A549 (cell line): ENCODE measurements around the gene TTLL13. TPM values are rescaled to one million over a fixed set of nuclear protein-coding genes. Genes with fewer than 3 reads are reported as not detected.

Experiments used
- ATAC-seq, 2 experiments: fragments of 200-7000 bp in 1 of 2; fragments of >200 bp in 1 of 2; cut with Nextera tagmentation in 1 of 2; cut with Tn5 transposase in 1 of 2; 3 replicates each; pipeline versions ENCODE4 v1.8.0 to v1.9.1; 2018 to 2020; ENCODE audit warnings: mild to moderate bottlenecking in 1 of 2, moderate library complexity in 1 of 2
- CTCF ChIA-PET: fragments of 300-600 bp; sonication (Branson Sonifier 250); formaldehyde crosslinking; extraction: SDS; loops from one replicate; lab custom pipeline; 2021; ENCODE audit warnings: antibody characterized with exemption, inconsistent platforms; lab: Yijun Ruan, JAX
- POLR2A ChIA-PET: fragments of 350-600 bp; formaldehyde crosslinking; extraction: SDS; loops from one replicate; lab custom pipeline; 2021; ENCODE audit warnings: antibody characterized with exemption, inconsistent platforms; lab: Yijun Ruan, JAX
- DNase-seq, 2 experiments: peaks; one replicate each; pipeline versions ENCODE4 v3.0.0 to v3.0.0-alpha.2; 2011 to 2016; ENCODE audit warnings: low read depth in 1 of 2, low spot score in 1 of 2
- FAIRE-seq: peaks from 2 replicates; lab custom pipeline; 2011; peaks lifted over from hg19 to GRCh38; lab: Jason Lieb, UNC
- H3K27ac ChIP-seq, 2 experiments: fragments of >200 bp; sonication (Bioruptor Twin); formaldehyde crosslinking; 3 replicates each; pipeline ENCODE4 v1.5.1; 2016 to 2017
- H3K4me1 ChIP-seq: fragments of >200 bp; sonication (Bioruptor Twin); formaldehyde crosslinking; 3 replicates; pipeline ENCODE4 v1.6.1; 2016
- H3K4me2 ChIP-seq: fragments of >200 bp; sonication (Bioruptor Twin); formaldehyde crosslinking; 3 replicates; pipeline ENCODE4 v1.6.1; 2016
- H3K4me3 ChIP-seq: fragments of >200 bp; sonication (Bioruptor Twin); formaldehyde crosslinking; 3 replicates; pipeline ENCODE4 v1.5.1; 2016
- H3K9me3 ChIP-seq: fragments of >200 bp; sonication (Bioruptor Twin); formaldehyde crosslinking; 3 replicates; pipeline ENCODE4 v1.6.1; 2016
- BCL3 ChIP-seq: fragments of >200 bp; sonication (Bioruptor Twin); formaldehyde crosslinking; IDR thresholded peaks from 3 replicates; pipeline ENCODE4 v1.6.1; 2016
- CBX2 ChIP-seq: fragments of 200-600 bp; sonication (generic); IDR thresholded peaks from 2 replicates; pipeline ENCODE4 v1.6.1; 2016; ENCODE audit warnings: low read depth, mild to moderate bottlenecking, borderline replicate concordance
- CEBPB ChIP-seq, 2 experiments: fragments of >200 bp in 1 of 2; sonication (Bioruptor Twin) in 1 of 2; formaldehyde crosslinking in 1 of 2; IDR thresholded peaks; 2 replicates each; pipeline ENCODE4 v1.6.1; 2012 to 2016
- FOSL2 ChIP-seq, 2 experiments: fragments of 450-650 bp in 1 of 2; fragments of >200 bp in 1 of 2; sonication (Bioruptor Twin) in 1 of 2; formaldehyde crosslinking; IDR thresholded peaks; 2 replicates each; pipeline versions ENCODE4 v1.5.0 to v1.6.1; 2016 to 2020; ENCODE audit warnings: mild to moderate bottlenecking in 1 of 2, moderate library complexity in 1 of 2
- FOXS1 ChIP-seq: fragments of 250-450 bp; sonication (Bioruptor Pico); IDR thresholded peaks from 2 replicates; pipeline ENCODE4 v1.5.0; 2020; ENCODE audit warnings: mild to moderate bottlenecking, moderate library complexity
- HDAC2 ChIP-seq: fragments of 200-600 bp; sonication (generic); IDR thresholded peaks from 2 replicates; pipeline ENCODE4 v1.6.1; 2016
- HOXA7 ChIP-seq: fragments of 250-450 bp; sonication (Bioruptor Pico); IDR thresholded peaks from 2 replicates; pipeline ENCODE4 v1.5.0; 2020; ENCODE audit warnings: mild to moderate bottlenecking, moderate library complexity
- JUNB ChIP-seq: fragments of >200 bp; sonication (Bioruptor Twin); formaldehyde crosslinking; IDR thresholded peaks from 2 replicates; pipeline ENCODE4 v1.6.1; 2016
- MAX ChIP-seq: IDR thresholded peaks from 2 replicates; pipeline ENCODE4 v1.6.1; 2012
- MAZ ChIP-seq: fragments of 150-350 bp; IDR thresholded peaks from 2 replicates; pipeline ENCODE4 v1.6.1; 2014; ENCODE audit warnings: antibody characterized with exemption, low read depth, low read length, borderline replicate concordance
- MYC ChIP-seq: IDR thresholded peaks from 2 replicates; pipeline ENCODE4 v1.6.1; 2012; ENCODE audit warnings: mild to moderate bottlenecking, inconsistent platforms, low read length, improper control_type of control experiment, borderline replicate concordance
- PBX3 ChIP-seq: IDR thresholded peaks from 2 replicates; pipeline ENCODE4 v1.6.1; 2012
- PHF8 ChIP-seq: fragments of 200-600 bp; sonication (generic); IDR thresholded peaks from 2 replicates; pipeline ENCODE4 v1.6.1; 2016; ENCODE audit warnings: low read depth, mild to moderate bottlenecking, antibody characterized with exemption, moderate library complexity, borderline replicate concordance
- POLR2A ChIP-seq: IDR thresholded peaks from 2 replicates; pipeline ENCODE4 v1.6.1; 2012; ENCODE audit warnings: mild to moderate bottlenecking, low read length
- POLR2AphosphoS2 ChIP-seq: conservative IDR thresholded peaks from 2 replicates; pipeline ENCODE4 v1.6.1; 2012; ENCODE audit warnings: low read length, improper control_type of control experiment, inconsistent platforms
- RARB ChIP-seq: fragments of 250-450 bp; sonication (Bioruptor Pico); IDR thresholded peaks from 2 replicates; pipeline ENCODE4 v1.8.0; 2021; ENCODE audit warnings: mild to moderate bottlenecking, moderate library complexity
- RCOR1 ChIP-seq: fragments of 150-350 bp; IDR thresholded peaks from 2 replicates; pipeline ENCODE4 v1.6.1; 2014; ENCODE audit warnings: antibody characterized with exemption, low read length, low read depth
- RFX5 ChIP-seq: fragments of 450-650 bp; IDR thresholded peaks from 2 replicates; pipeline ENCODE4 v1.7.1; 2014; ENCODE audit warnings: antibody characterized with exemption, mild to moderate bottlenecking, moderate library complexity
- SMC3 ChIP-seq: fragments of >200 bp; sonication (Bioruptor Twin); formaldehyde crosslinking; IDR thresholded peaks from 3 replicates; pipeline ENCODE4 v1.6.1; 2018; ENCODE audit warnings: inconsistent platforms
- TFCP2L1 ChIP-seq: fragments of 250-450 bp; sonication (Bioruptor Pico); IDR thresholded peaks from 2 replicates; pipeline ENCODE4 v1.5.0; 2021; ENCODE audit warnings: mild to moderate bottlenecking
- USF2 ChIP-seq: fragments of 450-650 bp; IDR thresholded peaks from 2 replicates; pipeline ENCODE4 v1.6.1; 2014; ENCODE audit warnings: antibody characterized with exemption
- WGBS: methylation state at CpG from one replicate; pipeline ENCODE4 v1.1.6; 2017; ENCODE audit errors: missing lambda C conversion rate; 5-methylcytosine and 5-hydroxymethylcytosine counted together
- polyA plus RNA-seq, 4 experiments: library from polyadenylated mRNA; depleted of rRNA in 3 of 4; stranded (reverse); fragments of >200 nt; fragmentation: RNase III in 1 of 4; extraction: RNeasy Plus Mini Kit Qiagen cat#74134 plus additional on column Dnase treatment in 1 of 4; gene quantifications; 2 replicates in 3 of 4; 3 replicates in 1 of 4; pipeline ENCODE4 v1.2.3, GENCODE V29; 2011 to 2017

TTLL13 gene
- polyA plus RNA-seq, 2 of the 4 experiments (the other 2 are of a cell fraction) = 0.17 to 0.61 TPM

GRCh38 chr15:90234096-90234988 lies 15.0 kb upstream of the TTLL13 start, which contains the start of gene GDPGP1:
TSS of gene GDPGP1 (plus strand) at chr15:90234209. CDS start at chr15:90240909, 6,700 bp downstream.
- H3K27ac ChIP-seq = peak within 1 kb of the TSS; percentile 86 to 90
- 0 out of 2 replicates have a peak, but pooled peaks have one; percentile 11 for TF ChIP-seq MYC
- no peak for TF ChIP-seq RFX5
- TF ChIP-seq PBX3 = 0 out of 2 replicates have a peak, but pooled peaks have one; percentile 4
- no peak for TF ChIP-seq USF2
- no peak for TF ChIP-seq FOSL2 (IDR thresholded peaks at IDR 0.05)
- peak; percentile 91 for TF ChIP-seq FOSL2 (CRISPR knock-in tag; IDR thresholded peaks at IDR 0.05)
- TF ChIP-seq PHF8 = peak; percentile 39
- TF ChIP-seq POLR2A = peak; percentile 95
- TF ChIP-seq JUNB = no peak
- TF ChIP-seq TFCP2L1 (CRISPR knock-in tag) = 0 out of 2 replicates have a peak, but pooled peaks have one; percentile 41
- TF ChIP-seq BCL3 = peak; percentile 61; the same call in 1 of the 3 replicates
- peak; percentile 54 for TF ChIP-seq MAX
- TF ChIP-seq RARB (CRISPR knock-in tag) = 0 out of 2 replicates have a peak, but pooled peaks have one; percentile 52
- TF ChIP-seq MAZ = 0 out of 2 replicates have a peak, but pooled peaks have one; percentile 61
- TF ChIP-seq CEBPB (IDR thresholded peaks at IDR 0.05) = peak; percentile 34 to 72; a peak in 3 of 4 replicates
- TF ChIP-seq, all 56 proteins: peak for 11
- Histone ChIP-seq H3K4me3 (peak within 1 kb of the TSS; percentile 85), H3K4me2 (peak within 1 kb of the TSS; percentile 93), H3K4me1 (peaks cover 26% of the 10 kb centered on the region), H3K9me3 (no peaks in the 10 kb centered on the region)
- peak in 1 of 2 experiments; percentile 65; a peak in 3 of 6 replicates for ATAC-seq
- no peak for FAIRE-seq
- ChIA-PET POLR2A (interaction anchor here (0.6 to 2.3 kb wide), 24 partner anchors 9 to 340 kb away, joined by 3 to 24 read pairs (median 5); partner anchors contain the start of genes AP3S2, ARPIN, IDH2 and NGRN), CTCF (interaction anchor here (0.9 to 36.4 kb wide), 21 partner anchors 8 to 494 kb away, joined by 3 to 732 read pairs (median 5); partner anchors contain the start of genes AP3S2, SEMA4B and TTLL13)
- 3% methylated on average over 36 of the region's 49 CpGs for WGBS
- DNase-seq = peak in 1 of 2 experiments; percentile 97

- FAIRE-seq = no peak
- TF ChIP-seq CBX2 = no peak
- TF ChIP-seq HDAC2 = no peak
- no peak for TF ChIP-seq FOXS1 (CRISPR knock-in tag)
- TF ChIP-seq RCOR1 = no peak
- no peak for TF ChIP-seq HOXA7 (CRISPR knock-in tag)
- TF ChIP-seq POLR2AphosphoS2 = no peak
- no peak for TF ChIP-seq SMC3
- H3K9me3 ChIP-seq = no peaks in the 10 kb centered on the region
- DNase-seq = no peak
- H3K4me3 ChIP-seq = no peak overlapping the region
- POLR2A ChIA-PET = no interaction called here
- H3K27ac ChIP-seq = no peak overlapping the region
- CTCF ChIA-PET = interaction anchor here (3.4 to 15.7 kb wide), 2 partner anchors 8 to 26 kb away, joined by 13 to 288 read pairs; no protein-coding TSS in a partner anchor
- peaks cover 7% of the 10 kb centered on the region; the same call in 2 of the 3 replicates for H3K4me1 ChIP-seq
- 65% methylated on average over 3 of the region's 3 CpGs for WGBS
- H3K4me2 ChIP-seq = no peak overlapping the region
- ATAC-seq = no peak
These were observed 10.0 kb upstream of the TTLL13 start for GRCh38 chr15:90239371-90239770.
